K562 (cell line): Measurements from ENCODE around the gene RNF115. TPM values are rescaled to one million over a fixed set of nuclear protein-coding genes. Genes with fewer than 3 reads are reported as not detected.
A peak's percentile ranks its signal among the peaks of the same experiment; 100 is the strongest.

Experiments used
- ARID1B ChIP-seq: fragments of 450-650 bp; IDR thresholded peaks from 2 replicates; pipeline ENCODE4 v1.6.1; 2016; ENCODE audit warnings: antibody characterized with exemption, mild to moderate bottlenecking, inconsistent platforms
- ESRRA ChIP-seq: fragments of 450-650 bp; IDR thresholded peaks from 2 replicates; pipeline ENCODE4 v1.6.1; 2014; ENCODE audit warnings: low read depth, mild to moderate bottlenecking, moderate library complexity, borderline replicate concordance
- ILF3 ChIP-seq: fragments of 450-650 bp; IDR thresholded peaks from 2 replicates; pipeline ENCODE4 v1.6.1; 2018; ENCODE audit warnings: antibody characterized with exemption, mild to moderate bottlenecking, moderate library complexity, borderline replicate concordance
- MYNN ChIP-seq, 2 experiments: sonication (generic); formaldehyde crosslinking in 1 of 2; IDR thresholded peaks; 2 replicates each; pipeline versions ENCODE4 v1.5.0 to v1.6.1; 2016 to 2020; ENCODE audit warnings: antibody characterized with exemption in 1 of 2, missing genetic modification reagents in 1 of 2
- NEUROD1 ChIP-seq: fragments of 150-350 bp; IDR thresholded peaks from 2 replicates; pipeline ENCODE4 v1.6.1; 2014; ENCODE audit warnings: borderline replicate concordance, low read length, low read depth; ENCODE audit not compliant: partially characterized antibody
- NFRKB ChIP-seq: fragments of 450-650 bp; IDR thresholded peaks from 2 replicates; pipeline ENCODE4 v1.6.1; 2016; ENCODE audit warnings: low read depth
- OTX1 ChIP-seq: fragments of 450-650 bp; formaldehyde crosslinking; IDR thresholded peaks from 2 replicates; pipeline ENCODE4 v1.4.0; 2022; ENCODE audit warnings: mild to moderate bottlenecking
- PHF21A ChIP-seq: fragments of 450-650 bp; IDR thresholded peaks from 2 replicates; pipeline ENCODE4 v1.6.1; 2017; ENCODE audit warnings: low read depth, borderline replicate concordance
- POLR2B ChIP-seq: fragments of 450-650 bp; IDR thresholded peaks from 2 replicates; pipeline ENCODE4 v1.6.1; 2018; ENCODE audit warnings: low read depth; ENCODE audit not compliant: partially characterized antibody
- POLR2G ChIP-seq: fragments of 200-400 bp; formaldehyde crosslinking; IDR thresholded peaks from 2 replicates; pipeline ENCODE4 v1.6.1; 2017; ENCODE audit warnings: low read depth, mild to moderate bottlenecking, antibody characterized with exemption, low read length, moderate library complexity
- STAG1 ChIP-seq: sonication (generic); formaldehyde crosslinking; IDR thresholded peaks from 2 replicates; pipeline ENCODE4 v1.5.0; 2020; ENCODE audit warnings: missing genetic modification reagents, borderline replicate concordance
- TRIM24 ChIP-seq, 2 experiments: fragments of 450-650 bp; IDR thresholded peaks; 2 replicates each; pipeline ENCODE4 v1.6.1; 2016
- XRCC5 ChIP-seq: fragments of 200-400 bp; formaldehyde crosslinking; IDR thresholded peaks from 2 replicates; pipeline ENCODE4 v1.6.1; 2017; ENCODE audit warnings: low read depth, mild to moderate bottlenecking, low read length
- ZNF143 ChIP-seq: sonication (generic); formaldehyde crosslinking; IDR thresholded peaks from 2 replicates; pipeline ENCODE4 v1.9.0; 2022; ENCODE audit warnings: mild to moderate bottlenecking, missing genetic modification reagents
- ZNF696 ChIP-seq: fragments of 250-450 bp; sonication (Bioruptor Pico); conservative IDR thresholded peaks from 2 replicates; pipeline ENCODE4 v1.4.0; 2020; ENCODE audit warnings: mild to moderate bottlenecking, moderate library complexity
- ZNF77 ChIP-seq: fragments of 250-450 bp; sonication (Bioruptor Pico); IDR thresholded peaks from 2 replicates; pipeline ENCODE4 v1.5.0; 2020
- polyA plus RNA-seq, 8 experiments: library from polyadenylated mRNA; depleted of rRNA in 4 of 8; stranded (reverse) in 5 of 8; unstranded in 3 of 8; fragments of >200 nt; fragmentation: Nextera tagmentation in 2 of 8; fragmentation: Illumina TruSeq in 1 of 8; extraction: Ambion mirVana in 2 of 8; extraction: Trizol in 1 of 8; gene quantifications; 2 replicates each; pipeline versions ENCODE4 v1.2.1 to v1.2.3, GENCODE V29; 2011 to 2014; ENCODE audit warnings: inconsistent platforms in 1 of 8, missing spikeins in 1 of 8
- total RNA-seq, 7 experiments: library from RNA; depleted of rRNA in 6 of 7; stranded (reverse); fragments of >200 nt in 6 of 7; fragmentation: Illumina TruSeq in 2 of 7; extraction: Trizol in 2 of 7; gene quantifications; 2 replicates each; pipeline versions ENCODE4 v1.2.1 to v1.2.3, GENCODE V29; 2011 to 2021; ENCODE audit warnings: low replicate concordance in 1 of 7
- TF ChIP-seq, protein P1 (sequence below): fragments of 250-450 bp; sonication (Bioruptor Pico); IDR thresholded peaks from 2 replicates; pipeline ENCODE4 v1.8.0; 2022; ENCODE audit warnings: inconsistent platforms
- TF ChIP-seq, protein P2 (sequence below): sonication (generic); formaldehyde crosslinking; IDR thresholded peaks from 2 replicates; pipeline ENCODE4 v1.8.1; 2023; ENCODE audit warnings: missing genetic modification reagents, mild to moderate bottlenecking, borderline replicate concordance
- TF ChIP-seq, protein P3 (sequence below): fragments of 250-450 bp; sonication (Bioruptor Pico); IDR thresholded peaks from 2 replicates; pipeline ENCODE4 v1.4.0; 2020; ENCODE audit warnings: mild to moderate bottlenecking, moderate library complexity, borderline replicate concordance

Gene RNF115
- total and polyA plus RNA-seq, 9 of the 15 experiments (the other 6 are each of a cell fraction or from before 2014, with no cell fraction given): 1.9 to 14.3 (median 9.5) TPM

DNA sequence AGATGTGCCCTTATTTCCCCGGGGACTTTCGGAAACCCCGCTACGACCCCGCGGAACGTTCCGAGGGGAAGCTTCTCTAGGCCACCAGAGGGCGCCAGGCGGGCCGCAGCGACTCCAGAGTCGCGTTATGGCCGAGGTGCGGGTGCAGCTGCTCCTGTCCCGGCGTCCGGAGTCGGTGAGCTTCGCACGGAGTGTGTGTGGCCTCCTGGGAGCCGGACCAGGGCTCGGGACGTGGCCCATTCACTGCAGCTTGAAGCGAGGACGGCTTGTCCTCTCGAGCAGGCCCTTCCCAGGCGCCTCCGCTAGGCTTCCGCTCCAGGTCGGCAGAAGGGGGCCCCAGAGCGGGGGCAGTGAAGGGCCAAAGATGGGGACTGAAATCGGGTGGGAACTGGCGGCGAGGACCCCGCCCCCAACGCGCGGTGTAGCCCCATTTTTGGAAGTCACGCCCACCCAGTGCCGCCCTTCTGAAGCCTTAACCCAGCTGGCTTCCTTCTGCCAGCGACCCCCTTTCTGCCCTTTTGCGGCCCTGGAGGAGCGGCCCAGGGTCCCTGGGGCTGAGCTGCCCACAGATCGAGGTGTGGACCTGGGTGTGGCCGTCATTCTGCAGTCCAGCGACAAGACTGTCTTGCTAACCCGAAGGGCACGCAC lies 21.7 kb upstream of the RNF115 start, which contains the start of gene NUDT17 (continued):
- TF ChIP-seq, protein P1, sequence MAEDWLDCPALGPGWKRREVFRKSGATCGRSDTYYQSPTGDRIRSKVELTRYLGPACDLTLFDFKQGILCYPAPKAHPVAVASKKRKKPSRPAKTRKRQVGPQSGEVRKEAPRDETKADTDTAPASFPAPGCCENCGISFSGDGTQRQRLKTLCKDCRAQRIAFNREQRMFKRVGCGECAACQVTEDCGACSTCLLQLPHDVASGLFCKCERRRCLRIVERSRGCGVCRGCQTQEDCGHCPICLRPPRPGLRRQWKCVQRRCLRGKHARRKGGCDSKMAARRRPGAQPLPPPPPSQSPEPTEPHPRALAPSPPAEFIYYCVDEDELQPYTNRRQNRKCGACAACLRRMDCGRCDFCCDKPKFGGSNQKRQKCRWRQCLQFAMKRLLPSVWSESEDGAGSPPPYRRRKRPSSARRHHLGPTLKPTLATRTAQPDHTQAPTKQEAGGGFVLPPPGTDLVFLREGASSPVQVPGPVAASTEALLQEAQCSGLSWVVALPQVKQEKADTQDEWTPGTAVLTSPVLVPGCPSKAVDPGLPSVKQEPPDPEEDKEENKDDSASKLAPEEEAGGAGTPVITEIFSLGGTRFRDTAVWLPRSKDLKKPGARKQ (CRISPR knock-in tag): no peak
- TF ChIP-seq ARID1B: 0 out of 2 replicates have a peak, but pooled peaks have one; percentile 6
- TF ChIP-seq NEUROD1: peak; percentile 55
- TF ChIP-seq ZNF77 (CRISPR knock-in tag): no peak
- TF ChIP-seq, protein P2, sequence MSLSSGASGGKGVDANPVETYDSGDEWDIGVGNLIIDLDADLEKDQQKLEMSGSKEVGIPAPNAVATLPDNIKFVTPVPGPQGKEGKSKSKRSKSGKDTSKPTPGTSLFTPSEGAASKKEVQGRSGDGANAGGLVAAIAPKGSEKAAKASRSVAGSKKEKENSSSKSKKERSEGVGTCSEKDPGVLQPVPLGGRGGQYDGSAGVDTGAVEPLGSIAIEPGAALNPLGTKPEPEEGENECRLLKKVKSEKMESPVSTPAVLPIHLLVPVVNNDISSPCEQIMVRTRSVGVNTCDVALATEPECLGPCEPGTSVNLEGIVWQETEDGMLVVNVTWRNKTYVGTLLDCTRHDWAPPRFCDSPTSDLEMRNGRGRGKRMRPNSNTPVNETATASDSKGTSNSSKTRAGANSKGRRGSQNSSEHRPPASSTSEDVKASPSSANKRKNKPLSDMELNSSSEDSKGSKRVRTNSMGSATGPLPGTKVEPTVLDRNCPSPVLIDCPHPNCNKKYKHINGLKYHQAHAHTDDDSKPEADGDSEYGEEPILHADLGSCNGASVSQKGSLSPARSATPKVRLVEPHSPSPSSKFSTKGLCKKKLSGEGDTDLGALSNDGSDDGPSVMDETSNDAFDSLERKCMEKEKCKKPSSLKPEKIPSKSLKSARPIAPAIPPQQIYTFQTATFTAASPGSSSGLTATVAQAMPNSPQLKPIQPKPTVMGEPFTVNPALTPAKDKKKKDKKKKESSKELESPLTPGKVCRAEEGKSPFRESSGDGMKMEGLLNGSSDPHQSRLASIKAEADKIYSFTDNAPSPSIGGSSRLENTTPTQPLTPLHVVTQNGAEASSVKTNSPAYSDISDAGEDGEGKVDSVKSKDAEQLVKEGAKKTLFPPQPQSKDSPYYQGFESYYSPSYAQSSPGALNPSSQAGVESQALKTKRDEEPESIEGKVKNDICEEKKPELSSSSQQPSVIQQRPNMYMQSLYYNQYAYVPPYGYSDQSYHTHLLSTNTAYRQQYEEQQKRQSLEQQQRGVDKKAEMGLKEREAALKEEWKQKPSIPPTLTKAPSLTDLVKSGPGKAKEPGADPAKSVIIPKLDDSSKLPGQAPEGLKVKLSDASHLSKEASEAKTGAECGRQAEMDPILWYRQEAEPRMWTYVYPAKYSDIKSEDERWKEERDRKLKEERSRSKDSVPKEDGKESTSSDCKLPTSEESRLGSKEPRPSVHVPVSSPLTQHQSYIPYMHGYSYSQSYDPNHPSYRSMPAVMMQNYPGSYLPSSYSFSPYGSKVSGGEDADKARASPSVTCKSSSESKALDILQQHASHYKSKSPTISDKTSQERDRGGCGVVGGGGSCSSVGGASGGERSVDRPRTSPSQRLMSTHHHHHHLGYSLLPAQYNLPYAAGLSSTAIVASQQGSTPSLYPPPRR (CRISPR knock-in tag): peak; percentile 52
- TF ChIP-seq, protein P3, sequence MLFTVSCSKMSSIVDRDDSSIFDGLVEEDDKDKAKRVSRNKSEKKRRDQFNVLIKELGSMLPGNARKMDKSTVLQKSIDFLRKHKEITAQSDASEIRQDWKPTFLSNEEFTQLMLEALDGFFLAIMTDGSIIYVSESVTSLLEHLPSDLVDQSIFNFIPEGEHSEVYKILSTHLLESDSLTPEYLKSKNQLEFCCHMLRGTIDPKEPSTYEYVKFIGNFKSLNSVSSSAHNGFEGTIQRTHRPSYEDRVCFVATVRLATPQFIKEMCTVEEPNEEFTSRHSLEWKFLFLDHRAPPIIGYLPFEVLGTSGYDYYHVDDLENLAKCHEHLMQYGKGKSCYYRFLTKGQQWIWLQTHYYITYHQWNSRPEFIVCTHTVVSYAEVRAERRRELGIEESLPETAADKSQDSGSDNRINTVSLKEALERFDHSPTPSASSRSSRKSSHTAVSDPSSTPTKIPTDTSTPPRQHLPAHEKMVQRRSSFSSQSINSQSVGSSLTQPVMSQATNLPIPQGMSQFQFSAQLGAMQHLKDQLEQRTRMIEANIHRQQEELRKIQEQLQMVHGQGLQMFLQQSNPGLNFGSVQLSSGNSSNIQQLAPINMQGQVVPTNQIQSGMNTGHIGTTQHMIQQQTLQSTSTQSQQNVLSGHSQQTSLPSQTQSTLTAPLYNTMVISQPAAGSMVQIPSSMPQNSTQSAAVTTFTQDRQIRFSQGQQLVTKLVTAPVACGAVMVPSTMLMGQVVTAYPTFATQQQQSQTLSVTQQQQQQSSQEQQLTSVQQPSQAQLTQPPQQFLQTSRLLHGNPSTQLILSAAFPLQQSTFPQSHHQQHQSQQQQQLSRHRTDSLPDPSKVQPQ (CRISPR knock-in tag): no peak
- TF ChIP-seq XRCC5: peak; percentile 61
- 0 out of 4 replicates have a peak, but pooled peaks of 1 of the 2 experiments have one; percentile 13 for TF ChIP-seq TRIM24 (IDR thresholded peaks at IDR 0.05)
- peak; percentile 54; the same call in 1 of the 2 replicates for TF ChIP-seq OTX1 (CRISPR knock-in tag)
- TF ChIP-seq NFRKB: peak; percentile 58; the same call in 1 of the 2 replicates
- peak; percentile 37; the same call in 1 of the 2 replicates for TF ChIP-seq MYNN (IDR thresholded peaks at IDR 0.05)
- no peak for TF ChIP-seq MYNN (CRISPR knock-in tag; IDR thresholded peaks at IDR 0.05)
- peak; percentile 37 for TF ChIP-seq POLR2B
- peak; percentile 42; the same call in 1 of the 2 replicates for TF ChIP-seq ESRRA
- no peak for TF ChIP-seq ZNF143 (CRISPR knock-in tag)
- peak; percentile 56; the same call in 1 of the 2 replicates for TF ChIP-seq PHF21A
- no peak for TF ChIP-seq ZNF696 (CRISPR knock-in tag)
- peak; percentile 69 for TF ChIP-seq STAG1
- TF ChIP-seq ILF3: peak; percentile 85; the same call in 1 of the 2 replicates
- peak; percentile 93 for TF ChIP-seq POLR2G
